HG02938 (cell line): Measurements from ENCODE around the gene SYT1.

Experiments
- ATAC-seq: cut with Tn5 transposase; IDR thresholded peaks from one replicate; pipeline ENCODE4 v1.9.1; 2021; ENCODE audit warnings: mild to moderate bottlenecking, moderate library complexity; ENCODE audit not compliant: unreplicated experiment

The SYT1 gene

DNA sequence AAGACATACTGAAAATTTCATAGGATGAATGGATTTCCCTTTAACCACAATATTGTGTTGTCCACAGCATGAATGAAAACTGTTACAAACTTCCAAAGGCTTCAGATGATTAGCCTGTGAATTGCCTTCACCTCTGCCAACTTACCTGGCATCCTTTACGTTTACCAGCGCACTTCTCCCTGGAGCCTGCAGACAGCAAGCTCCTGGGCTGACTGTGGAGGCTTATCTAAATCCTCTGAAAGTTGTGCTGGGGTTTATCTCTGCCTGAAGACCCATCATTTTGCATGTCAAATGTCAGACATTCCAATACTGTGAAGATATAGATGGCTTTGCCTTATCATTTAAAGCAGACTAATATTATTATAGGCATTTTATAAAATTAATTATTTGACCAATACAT lies 403.0 kb downstream of the SYT1 start:
- ATAC-seq = no peak

DNA sequence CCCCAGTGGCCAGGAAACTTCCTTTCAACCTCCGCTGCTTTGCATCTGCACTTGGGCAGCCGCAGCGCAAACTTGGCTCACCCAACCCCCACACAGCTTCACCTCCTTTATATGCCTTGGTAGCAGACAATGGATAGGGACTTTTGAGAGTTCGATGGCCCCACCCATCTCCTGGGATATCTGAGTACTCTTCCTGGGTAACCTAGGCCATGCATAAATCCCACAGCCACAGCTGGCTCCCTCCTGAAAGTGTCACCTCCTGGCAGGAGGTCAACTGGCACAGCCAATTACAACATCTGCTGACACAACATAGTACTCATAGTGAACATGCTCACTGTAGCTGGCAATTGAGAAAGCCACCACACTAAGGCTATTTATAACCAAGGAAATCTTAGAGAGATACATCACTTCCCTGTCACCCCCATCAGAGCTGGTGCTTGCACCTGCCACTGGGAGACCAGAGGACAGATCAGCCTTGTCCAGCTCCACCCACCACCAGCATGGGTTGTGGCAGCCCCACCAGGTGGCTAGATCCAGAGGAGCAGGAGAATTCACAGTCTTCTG lies 410.0 kb downstream of the SYT1 start:
- ATAC-seq = no peak

GRCh38 chr12:79275631-79276030 lies 411.1 kb downstream of the SYT1 start:
- no peak for ATAC-seq

DNA sequence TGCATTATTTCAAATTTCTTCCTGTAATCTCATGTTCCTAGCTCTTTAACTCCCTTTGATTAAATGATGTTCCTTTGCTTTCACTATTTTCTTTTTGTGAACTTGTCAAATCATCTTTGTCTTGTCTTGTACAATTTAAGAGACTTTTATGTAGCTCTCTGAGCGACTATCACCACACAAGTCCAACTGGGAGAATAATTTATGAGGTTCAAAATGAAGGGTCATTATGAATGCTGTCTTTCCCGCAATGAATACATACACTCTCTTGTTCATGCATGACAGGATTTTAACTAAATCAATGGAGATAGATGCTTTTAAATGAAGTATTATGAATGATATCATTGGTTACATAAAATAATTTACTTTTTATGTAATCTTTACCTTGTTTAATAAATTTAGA lies 418.8 kb downstream of the SYT1 start:
- no peak for ATAC-seq

DNA sequence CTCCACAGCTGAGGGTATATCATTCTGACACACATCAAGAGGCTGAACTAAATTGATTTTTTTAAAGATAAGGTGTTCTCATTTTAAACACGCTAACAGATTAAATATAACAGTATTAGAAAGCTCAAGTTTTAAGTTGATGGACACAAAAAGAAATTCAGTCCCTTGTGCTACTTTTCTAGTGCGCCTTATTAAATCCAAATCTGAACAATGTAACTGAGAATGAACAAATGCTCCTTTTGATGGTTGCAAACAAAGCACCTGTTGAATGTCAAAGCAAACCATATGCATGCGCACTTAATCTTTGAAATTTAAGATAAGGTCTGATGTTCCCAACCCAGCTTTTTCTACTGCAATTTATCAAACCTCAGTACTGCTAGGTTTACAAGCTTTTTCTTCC lies 424.3 kb downstream of the SYT1 start:
- ATAC-seq = no peak

- ATAC-seq = no peak
Measured at GRCh38 chr12:79291711-79292110, 427.1 kb downstream of the SYT1 start.

- no peak for ATAC-seq
Measured at GRCh38 chr12:79294590-79294989, 430.0 kb downstream of the SYT1 start.

- ATAC-seq = no peak
Measured at GRCh38 chr12:79295572-79295971, 431.0 kb downstream of the SYT1 start.

- no peak for ATAC-seq
Measured at GRCh38 chr12:79296133-79296532, 431.6 kb downstream of the SYT1 start.

GRCh38 chr12:79296871-79297270 lies 432.3 kb downstream of the SYT1 start:
- ATAC-seq = no peak

DNA sequence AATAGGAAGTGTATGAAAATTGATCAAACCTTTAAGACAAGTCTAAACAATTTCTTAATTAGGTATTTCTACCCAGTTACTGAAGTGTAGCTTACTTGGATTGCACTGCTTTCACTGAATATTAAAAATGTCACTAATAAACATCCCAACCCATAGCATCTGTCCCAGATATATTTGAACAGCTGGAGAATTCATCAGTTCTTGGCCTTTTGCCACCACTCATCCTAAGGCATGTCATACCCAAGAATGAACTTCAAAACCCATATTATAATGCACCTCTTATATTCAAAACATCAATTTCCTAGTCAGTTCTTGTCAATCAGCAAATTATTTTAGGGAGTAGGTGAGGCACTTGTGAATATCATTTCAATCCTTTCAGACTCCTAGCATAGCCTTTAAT lies 433.9 kb downstream of the SYT1 start:
- no peak for ATAC-seq

DNA sequence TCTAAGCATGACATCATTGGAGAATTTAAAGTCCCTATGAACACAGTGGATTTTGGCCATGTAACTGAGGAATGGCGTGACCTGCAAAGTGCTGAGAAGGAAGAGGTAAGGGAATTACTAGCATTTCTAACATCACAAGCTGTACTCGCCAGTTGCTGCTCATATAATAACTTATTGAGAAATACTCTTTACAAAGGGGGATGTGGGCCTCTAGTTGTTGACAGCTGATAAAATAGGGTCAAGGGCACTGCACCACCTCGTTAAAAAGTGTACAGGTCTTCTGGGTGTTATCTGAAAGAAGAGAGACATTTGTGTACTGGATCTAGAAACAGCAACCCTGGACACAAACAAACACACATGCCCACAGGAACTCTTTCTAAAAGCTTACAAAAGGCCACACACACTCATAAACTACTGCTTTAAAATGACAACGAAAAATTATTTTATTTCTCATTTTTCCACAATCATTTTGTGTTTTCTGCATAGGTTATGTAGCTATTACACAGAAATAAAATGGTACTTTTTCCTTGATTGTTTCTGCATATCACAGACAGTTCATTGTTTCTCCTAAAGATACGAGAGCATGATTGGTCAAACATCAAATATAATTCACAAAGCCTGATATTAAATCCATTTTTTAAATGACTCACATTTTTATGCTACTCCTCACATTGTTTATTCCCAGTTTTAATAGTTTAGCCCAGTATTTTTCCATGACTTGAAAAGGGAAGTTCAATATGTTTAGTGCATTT lies 435.0 kb downstream of the SYT1 start:
- no peak for ATAC-seq

DNA sequence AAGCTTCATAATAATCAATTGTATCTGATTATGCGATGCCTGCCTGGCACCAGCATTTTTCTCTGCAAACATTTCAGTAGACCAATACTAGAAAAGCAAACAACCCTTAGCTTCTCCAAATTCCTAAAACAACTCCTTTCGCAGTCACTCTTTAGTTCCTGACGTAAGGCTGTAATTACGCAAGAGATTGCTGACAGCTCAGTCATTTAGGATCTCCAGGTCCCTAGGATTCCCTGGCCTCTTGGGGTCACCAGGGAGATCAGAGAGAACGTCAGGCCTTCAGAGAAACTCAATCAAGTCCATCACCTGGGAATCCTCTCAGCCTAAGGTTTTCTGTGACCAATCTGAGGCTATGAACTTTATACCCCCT lies 435.6 kb downstream of the SYT1 start:
- no peak for ATAC-seq

GRCh38 chr12:79301181-79301580 lies 436.6 kb downstream of the SYT1 start:
- no peak for ATAC-seq

- ATAC-seq = no peak
Measured at GRCh38 chr12:79302162-79302814, 437.7 kb downstream of the SYT1 start.

DNA sequence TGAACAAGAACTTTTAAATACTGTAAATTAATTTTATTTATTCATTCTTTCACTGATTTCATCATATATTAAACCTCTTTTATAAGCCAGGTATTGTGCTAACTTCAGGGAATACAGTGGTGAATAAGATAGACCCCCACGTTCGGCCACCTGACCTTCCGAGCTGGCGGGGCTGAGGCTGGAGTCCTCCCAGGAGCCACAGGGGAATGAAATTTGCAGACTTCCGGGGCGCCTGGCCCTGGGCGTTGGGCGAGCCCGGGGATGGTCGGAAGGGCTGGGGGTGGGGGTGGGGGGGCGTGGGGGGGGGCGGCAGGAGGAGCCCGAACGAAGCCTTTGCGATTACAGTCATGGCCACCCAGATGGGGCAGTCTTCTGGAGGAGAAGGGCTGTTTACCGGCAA lies 442.8 kb downstream of the SYT1 start:
- no peak for ATAC-seq

- ATAC-seq = no peak
Measured at GRCh38 chr12:79309039-79309438, 444.5 kb downstream of the SYT1 start.

DNA sequence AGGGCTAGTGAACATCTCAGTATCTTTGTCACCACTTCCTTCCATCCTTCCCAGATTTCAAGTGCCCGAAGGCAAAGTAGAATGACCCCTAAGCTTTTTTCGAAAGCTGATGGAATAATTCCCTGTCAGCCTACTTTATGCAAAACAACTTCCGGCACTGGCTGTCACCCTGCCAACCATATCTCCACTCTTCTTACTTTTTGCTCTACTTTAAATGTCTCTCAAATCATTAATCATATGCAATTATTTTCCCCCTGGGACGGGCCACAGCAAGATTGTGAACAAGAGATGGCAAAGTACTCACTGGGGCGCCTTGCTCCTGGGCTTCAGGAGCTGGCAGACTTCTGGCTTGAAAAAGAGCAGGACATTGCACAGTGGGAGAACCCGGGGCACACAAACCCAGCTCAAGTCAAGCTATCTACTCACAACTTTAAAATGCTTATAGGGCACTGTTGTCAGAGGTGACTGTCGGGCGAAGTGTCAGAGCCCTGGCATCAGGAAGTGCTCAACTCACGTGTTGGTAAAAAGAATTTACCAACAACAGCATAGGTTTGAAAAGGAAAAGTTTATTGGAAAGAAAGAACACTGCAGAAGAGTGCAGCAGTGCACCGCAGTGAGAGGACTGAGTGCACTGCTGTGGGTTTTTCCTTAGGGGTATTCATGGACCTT lies 452.7 kb downstream of the SYT1 start:
- no peak for ATAC-seq

DNA sequence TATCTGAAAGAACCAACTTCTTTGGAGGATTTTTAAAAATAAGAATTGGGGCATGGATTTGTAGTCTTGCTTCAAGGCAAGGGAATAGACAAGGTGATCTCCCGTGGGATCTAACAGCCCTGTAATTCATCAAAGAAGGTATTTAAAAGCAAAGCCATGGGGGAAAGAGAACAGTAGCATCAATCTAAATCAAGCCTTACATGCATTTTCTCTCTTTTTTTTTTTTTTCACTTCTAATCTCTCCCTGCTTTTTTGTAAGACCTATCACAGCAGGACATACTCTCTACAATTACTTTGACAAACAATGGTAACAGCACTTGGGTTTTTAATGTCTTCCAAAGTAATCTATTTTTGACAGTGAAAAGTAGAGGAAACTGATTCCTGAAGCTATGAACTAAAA lies 458.3 kb downstream of the SYT1 start:
- ATAC-seq = no peak

- no peak for ATAC-seq
Measured at GRCh38 chr12:79324571-79324970, 460.0 kb downstream of the SYT1 start.

DNA sequence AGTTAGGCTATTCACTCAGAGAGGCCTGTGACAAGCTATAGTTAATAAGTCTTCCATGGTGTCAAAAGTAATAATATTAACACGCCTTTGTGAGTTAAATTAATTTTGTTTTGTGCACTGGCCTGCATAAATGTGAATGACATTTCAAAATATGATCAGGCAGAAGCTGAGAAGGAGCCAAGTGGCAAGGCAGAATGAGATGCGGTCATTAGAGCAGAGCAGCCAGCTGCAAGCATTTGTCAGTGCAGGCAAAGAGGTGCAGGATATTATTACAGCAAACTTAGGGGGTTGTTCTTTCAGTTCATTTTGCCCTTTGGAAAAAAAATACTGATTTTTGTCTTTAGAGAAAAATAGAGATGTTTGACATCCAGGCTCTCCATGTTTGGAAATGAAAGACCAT lies 461.6 kb downstream of the SYT1 start:
- ATAC-seq = no peak

DNA sequence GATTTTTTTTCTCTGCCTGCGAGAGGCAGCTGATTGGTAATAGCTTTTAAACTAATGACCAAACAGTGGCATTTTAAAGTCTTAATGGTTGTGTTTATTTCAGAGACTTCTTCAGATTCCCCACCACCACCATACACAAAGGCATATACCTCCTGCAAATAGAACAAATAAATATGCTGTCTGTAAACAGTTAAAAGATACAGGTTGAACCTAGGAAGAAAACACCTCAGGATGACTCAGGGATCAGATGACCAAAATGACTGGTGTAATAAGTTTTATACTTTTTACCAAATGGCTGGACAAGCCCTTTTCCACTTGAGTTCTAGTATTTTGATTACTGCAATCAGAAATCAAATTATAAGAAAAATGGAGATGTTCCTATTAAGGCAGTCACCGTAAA lies 462.1 kb downstream of the SYT1 start:
- ATAC-seq = no peak
